IMR-90 (cell line): Measurements from ENCODE around the gene ASB5. TPM values are rescaled to one million over a fixed set of nuclear protein-coding genes. Genes with fewer than 3 reads are reported as not detected.

Source experiments
- ATAC-seq: fragments of 200-7000 bp; cut with Tn5 transposase; 2 replicates; pipeline ENCODE4 v1.9.1; 2020; ENCODE audit warnings: low read depth, mild to moderate bottlenecking, moderate library complexity
- BruUV-seq: library from RNA; stranded (reverse); fragments of 400-500 nt; replicated peaks from 2 replicates; lab custom pipeline; 2021; lab: Mats Ljungman, UMichigan
- CTCF ChIA-PET: fragments of 300-600 bp; formaldehyde crosslinking; extraction: SDS; loops from one replicate; lab custom pipeline; 2021; ENCODE audit warnings: antibody characterized with exemption; lab: Yijun Ruan, JAX
- POLR2A ChIA-PET: fragments of 300-600 bp; sonication (Branson Sonifier 250); formaldehyde crosslinking; loops from one replicate; lab custom pipeline; 2022; ENCODE audit warnings: antibody characterized with exemption; ENCODE audit not compliant: unreplicated experiment; lab: Charles Lee
- DNase-seq: peaks from one replicate; pipeline ENCODE4 v3.0.0; 2013
- H2AFZ ChIP-seq: replicated peaks from 2 replicates; pipeline ENCODE3; 2013; ENCODE audit warnings: low read length, mild to moderate bottlenecking; ENCODE audit not compliant: poor library complexity
- H2AK5ac ChIP-seq: 2 replicates; pipeline ENCODE4 v1.6.1; 2013; ENCODE audit warnings: low read depth, low read length, inconsistent platforms
- H2AK9ac ChIP-seq: replicated peaks from 2 replicates; pipeline ENCODE3; 2013; ENCODE audit warnings: mild to moderate bottlenecking, low read depth, low read length, moderate library complexity; ENCODE audit not compliant: poor library complexity
- H2BK120ac ChIP-seq: 2 replicates; pipeline ENCODE4 v1.6.1; 2013; ENCODE audit warnings: low read depth, low read length, inconsistent platforms
- H2BK15ac ChIP-seq: 3 replicates; pipeline ENCODE4 v1.6.1; 2013; ENCODE audit warnings: low read depth, low read length, inconsistent platforms
- H2BK20ac ChIP-seq: 2 replicates; pipeline ENCODE4 v1.6.1; 2013; ENCODE audit warnings: low read depth, mild to moderate bottlenecking, inconsistent platforms, low read length, moderate library complexity
- H2BK5ac ChIP-seq: 2 replicates; pipeline ENCODE4 v1.6.1; 2013; ENCODE audit warnings: mild to moderate bottlenecking, low read depth, low read length, inconsistent platforms; ENCODE audit not compliant: poor library complexity, severe bottlenecking
- H3K14ac ChIP-seq: replicated peaks from 2 replicates; pipeline ENCODE4 v1.6.1; 2013; ENCODE audit warnings: low read depth, low read length, inconsistent platforms
- H3K18ac ChIP-seq: 2 replicates; pipeline ENCODE4 v1.6.1; 2013; ENCODE audit warnings: low read depth, low read length, control low read depth
- H3K23ac ChIP-seq: 2 replicates; pipeline ENCODE4 v1.6.1; 2013; ENCODE audit warnings: low read depth, low read length, inconsistent platforms
- H3K27ac ChIP-seq: 2 replicates; pipeline ENCODE4 v1.5.1; 2013; ENCODE audit warnings: mild to moderate bottlenecking, control low read depth, low read length; ENCODE audit not compliant: insufficient read depth
- H3K27me3 ChIP-seq: 2 replicates; pipeline ENCODE4 v1.6.1; 2013; ENCODE audit warnings: low read length; ENCODE audit not compliant: control insufficient read depth, insufficient read depth
- H3K36me3 ChIP-seq: 2 replicates; pipeline ENCODE4 v1.6.1; 2013; ENCODE audit warnings: low read length, mixed read lengths; ENCODE audit not compliant: control insufficient read depth, insufficient read depth
- H3K4ac ChIP-seq: 2 replicates; pipeline ENCODE4 v1.6.1; 2013; ENCODE audit warnings: low read depth, low read length, inconsistent platforms
- H3K4me1 ChIP-seq: 2 replicates; pipeline ENCODE4 v1.6.1; 2013; ENCODE audit warnings: low read length, mixed read lengths; ENCODE audit not compliant: control insufficient read depth, insufficient read depth
- H3K4me2 ChIP-seq: 2 replicates; pipeline ENCODE4 v1.6.1; 2013; ENCODE audit warnings: low read depth, mild to moderate bottlenecking, control low read depth, low read length, moderate library complexity
- H3K4me3 ChIP-seq: 2 replicates; pipeline ENCODE4 v1.5.1; 2013; ENCODE audit warnings: low read depth, mild to moderate bottlenecking, control low read depth, low read length, moderate library complexity; ENCODE audit not compliant: insufficient read depth
- H3K56ac ChIP-seq: 2 replicates; pipeline ENCODE4 v1.6.1; 2013; ENCODE audit warnings: low read length, inconsistent platforms; ENCODE audit not compliant: insufficient read depth; ENCODE audit errors: extremely low read depth
- H3K79me1 ChIP-seq, 2 experiments: 2 replicates each; pipeline ENCODE4 v1.6.1; 2013; ENCODE audit warnings: low read length in 2 of 2, inconsistent platforms in 1 of 2, low read depth in 1 of 2
- H3K9ac ChIP-seq: 2 replicates; pipeline ENCODE4 v1.6.1; 2013; ENCODE audit warnings: low read depth, low read length, control low read depth
- H3K9me1 ChIP-seq: 2 replicates; pipeline ENCODE4 v1.6.1; 2013; ENCODE audit warnings: low read length, inconsistent platforms; ENCODE audit not compliant: insufficient read depth
- H3K9me3 ChIP-seq: 2 replicates; pipeline ENCODE4 v1.6.1; 2013; ENCODE audit warnings: low read length; ENCODE audit not compliant: control insufficient read depth, insufficient read depth
- H4K20me1 ChIP-seq: 2 replicates; pipeline ENCODE4 v1.6.1; 2013; ENCODE audit warnings: low read length, inconsistent platforms; ENCODE audit not compliant: insufficient read depth
- H4K5ac ChIP-seq: 2 replicates; pipeline ENCODE4 v1.6.1; 2013; ENCODE audit warnings: mild to moderate bottlenecking, low read depth, low read length, control low read depth
- H4K8ac ChIP-seq, 2 experiments: 2 replicates each; pipeline ENCODE4 v1.6.1; 2013; ENCODE audit warnings: low read depth in 2 of 2, low read length in 2 of 2, control low read depth in 1 of 2, inconsistent platforms in 1 of 2
- H4K91ac ChIP-seq: 2 replicates; pipeline ENCODE4 v1.6.1; 2013; ENCODE audit warnings: low read depth, low read length, inconsistent platforms; ENCODE audit not compliant: insufficient read depth
- CHD1 ChIP-seq: IDR thresholded peaks from 2 replicates; pipeline ENCODE4 v1.6.1; 2012; ENCODE audit warnings: low read depth, low read length, improper control_type of control experiment
- FOS ChIP-seq: fragments of 150-350 bp; IDR thresholded peaks from 2 replicates; pipeline ENCODE4 v1.6.1; 2016; ENCODE audit warnings: low read depth, low read length
- NFE2L2 ChIP-seq: fragments of 150-350 bp; IDR thresholded peaks from 2 replicates; pipeline ENCODE4 v1.6.1; 2016; ENCODE audit warnings: low read depth, mild to moderate bottlenecking, low read length
- RAD21 ChIP-seq: IDR thresholded peaks from 2 replicates; pipeline ENCODE4 v1.6.1; 2012; ENCODE audit warnings: low read length, improper control_type of control experiment
- RFX5 ChIP-seq: IDR thresholded peaks from 2 replicates; pipeline ENCODE4 v1.8.0; 2012; ENCODE audit warnings: low read depth, mild to moderate bottlenecking, low read length, moderate library complexity
- WGBS, 2 experiments: methylation state at CpG; one replicate each; pipeline versions ENCODE4 v1.1.5 to v1.1.7; 2013; ENCODE audit warnings: missing lambda C conversion rate in 2 of 2; ENCODE audit not compliant: insufficient read length in 1 of 2; ENCODE audit errors: extremely low coverage in 2 of 2; 5-methylcytosine and 5-hydroxymethylcytosine counted together
- dilution Hi-C: fragments of 300-500 bp; cut with HindIII; formaldehyde crosslinking; loops from one replicate; pipeline ENCODE4 v1.14.3; 2018; ENCODE audit warnings: low sequenced_read_pairs; ENCODE audit not compliant: unreplicated experiment
- in situ Hi-C: fragments of 300-500 bp; cut with MboI; formaldehyde crosslinking; loops from 3 replicates; pipeline ENCODE4 v1.14.3; 2019; ENCODE audit warnings: low sequenced_read_pairs, inconsistent platforms, mixed read lengths
- intact Hi-C: fragments of 100-400 bp; cut with micrococcal nuclease; formaldehyde crosslinking; loops from 2 replicates; pipeline ENCODE4 v1.10.0; 2022
- polyA plus RNA-seq, 3 experiments: library from polyadenylated mRNA; depleted of rRNA; stranded (reverse); fragments of >200 nt; gene quantifications; 2 replicates each; pipeline ENCODE4 v1.2.3, GENCODE V29; 2012; ENCODE audit warnings: low replicate concordance in 1 of 3
- total RNA-seq: library from RNA; depleted of rRNA; stranded (reverse); fragments of >200 nt; gene quantifications from 2 replicates; pipeline ENCODE4 v1.2.3, GENCODE V29; 2012

The ASB5 gene
- total and polyA plus RNA-seq, 2 of the 4 experiments (the other 2 are of a cell fraction): 0.18 to 0.21 TPM

DNA sequence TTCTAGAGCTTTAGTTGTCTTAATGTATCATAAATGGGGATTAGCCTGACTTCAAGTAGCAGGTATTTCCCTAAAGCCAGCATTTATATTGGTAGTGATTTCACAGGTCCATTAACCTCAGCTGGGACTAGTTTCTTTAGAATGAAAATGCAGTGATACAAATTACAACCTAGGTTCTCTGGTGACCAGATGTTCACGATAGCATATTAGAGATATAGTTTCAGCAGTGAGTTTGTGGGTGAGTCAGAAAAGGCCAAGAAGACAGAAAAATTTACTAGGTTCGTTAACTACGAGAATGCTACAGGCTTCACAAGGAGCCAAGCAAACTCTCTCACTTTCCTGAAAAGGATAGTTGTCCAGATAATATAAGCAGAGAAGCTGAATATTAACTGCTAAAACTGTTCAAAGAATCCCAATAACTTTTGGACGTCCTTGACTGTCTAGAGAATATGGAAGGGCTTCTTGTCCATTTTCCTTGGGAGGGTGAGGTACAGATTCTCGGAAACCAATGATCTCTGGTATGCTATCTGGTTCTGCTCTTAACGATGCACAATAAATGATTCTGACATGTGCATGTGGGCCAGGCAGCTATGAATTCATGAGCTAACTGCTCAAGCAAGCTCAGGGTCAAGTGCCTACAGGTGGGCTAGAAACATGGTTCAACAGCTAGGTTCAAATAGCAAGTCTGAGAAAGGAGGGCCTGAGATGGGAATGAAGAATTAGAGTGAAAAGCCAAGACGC is 44.7 kb upstream of the ASB5 start:
- Histone ChIP-seq H2AFZ (no peak overlapping the region), H2BK15ac (no peak overlapping the region; the same call in 2 of the 3 replicates), H4K8ac (no peak overlapping the region), H3K23ac (no peak overlapping the region), H3K4me3 (no peak overlapping the region), H3K27ac (no peak overlapping the region), H3K9me3 (no peaks in the 10 kb centered on the region), H3K14ac (no peak overlapping the region), H4K20me1 (no peaks in the 10 kb centered on the region), H3K27me3 (no peaks in the 10 kb centered on the region), H3K4me2 (no peak overlapping the region), H2BK5ac (no peak overlapping the region), H3K4ac (no peak overlapping the region), H3K9me1 (0 out of 2 replicates have a peak, but pooled peaks cover 3% of the 10 kb centered on the region), H3K9ac (no peak overlapping the region), H3K4me1 (no peaks in the 10 kb centered on the region), H3K18ac (no peak overlapping the region), H4K91ac (no peak overlapping the region), H2AK5ac (no peak overlapping the region), H2AK9ac (no peak overlapping the region), H2BK120ac (no peak overlapping the region), H3K56ac (no peak overlapping the region), H2BK20ac (no peak overlapping the region), H3K36me3 (no peaks in the 10 kb centered on the region), H3K79me1 (no peaks in the 10 kb centered on the region), H4K5ac (no peak overlapping the region)
- TF ChIP-seq RAD21: no peak
- TF ChIP-seq RFX5: no peak
- no peak for TF ChIP-seq CHD1
- TF ChIP-seq NFE2L2: no peak
- TF ChIP-seq FOS: no peak
- ATAC-seq (no peak), DNase-seq (no peak)
- ChIA-PET POLR2A (no interaction called here), CTCF (no interaction called here)
- no CpG with 5 or more reads among the region's 7 CpGs for WGBS, 2 experiments
- in situ Hi-C loops: no loop called here
- dilution Hi-C loops: no loop called here
- BruUV-seq: no TSS peak
- intact Hi-C loops: no loop called here
